LNCaP clone FGC (cell line): ENCODE results near the gene ZNF319.

Experiments
- DNase-seq: peaks from one replicate; pipeline ENCODE4 v3.0.0-alpha.2; 2011; ENCODE audit warnings: low read depth
- H3K4me3 ChIP-seq: 2 replicates; pipeline ENCODE4 v1.5.1; 2011; ENCODE audit warnings: mild to moderate bottlenecking, low read depth, low read length, control low read depth
- TF ChIP-seq, protein P1 (sequence below): IDR thresholded peaks from 2 replicates; pipeline ENCODE4 v1.5.1; 2012; ENCODE audit warnings: mild to moderate bottlenecking; ENCODE audit not compliant: control insufficient read depth, insufficient read depth; ENCODE audit errors: extremely low read depth

Gene ZNF319

DNA sequence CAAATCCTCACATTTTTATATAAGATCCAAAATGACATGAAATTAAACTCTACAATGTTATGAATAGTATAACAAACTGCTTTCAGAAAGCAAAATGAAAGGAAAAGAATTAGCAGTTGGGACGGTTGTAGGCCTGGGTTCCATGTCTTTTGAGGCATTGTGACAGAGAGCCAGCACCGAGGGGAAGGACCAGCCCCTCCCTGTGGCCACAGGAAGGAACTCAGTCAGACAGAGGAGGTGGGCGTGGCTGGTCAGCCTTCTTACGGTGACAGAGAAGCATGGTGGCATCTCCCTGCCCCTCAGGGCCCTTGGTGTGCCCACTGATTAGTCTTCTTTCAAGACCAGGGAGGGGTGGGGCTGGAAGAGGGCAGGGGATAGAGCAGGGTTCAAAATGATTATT lies 5.7 kb downstream of the ZNF319 start:
- no peak overlapping the region for H3K4me3 ChIP-seq
- no peak for DNase-seq
- TF ChIP-seq, protein P1, sequence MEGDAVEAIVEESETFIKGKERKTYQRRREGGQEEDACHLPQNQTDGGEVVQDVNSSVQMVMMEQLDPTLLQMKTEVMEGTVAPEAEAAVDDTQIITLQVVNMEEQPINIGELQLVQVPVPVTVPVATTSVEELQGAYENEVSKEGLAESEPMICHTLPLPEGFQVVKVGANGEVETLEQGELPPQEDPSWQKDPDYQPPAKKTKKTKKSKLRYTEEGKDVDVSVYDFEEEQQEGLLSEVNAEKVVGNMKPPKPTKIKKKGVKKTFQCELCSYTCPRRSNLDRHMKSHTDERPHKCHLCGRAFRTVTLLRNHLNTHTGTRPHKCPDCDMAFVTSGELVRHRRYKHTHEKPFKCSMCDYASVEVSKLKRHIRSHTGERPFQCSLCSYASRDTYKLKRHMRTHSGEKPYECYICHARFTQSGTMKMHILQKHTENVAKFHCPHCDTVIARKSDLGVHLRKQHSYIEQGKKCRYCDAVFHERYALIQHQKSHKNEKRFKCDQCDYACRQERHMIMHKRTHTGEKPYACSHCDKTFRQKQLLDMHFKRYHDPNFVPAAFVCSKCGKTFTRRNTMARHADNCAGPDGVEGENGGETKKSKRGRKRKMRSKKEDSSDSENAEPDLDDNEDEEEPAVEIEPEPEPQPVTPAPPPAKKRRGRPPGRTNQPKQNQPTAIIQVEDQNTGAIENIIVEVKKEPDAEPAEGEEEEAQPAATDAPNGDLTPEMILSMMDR = 0 out of 2 replicates have a peak, but pooled peaks have one; percentile 38

DNA sequence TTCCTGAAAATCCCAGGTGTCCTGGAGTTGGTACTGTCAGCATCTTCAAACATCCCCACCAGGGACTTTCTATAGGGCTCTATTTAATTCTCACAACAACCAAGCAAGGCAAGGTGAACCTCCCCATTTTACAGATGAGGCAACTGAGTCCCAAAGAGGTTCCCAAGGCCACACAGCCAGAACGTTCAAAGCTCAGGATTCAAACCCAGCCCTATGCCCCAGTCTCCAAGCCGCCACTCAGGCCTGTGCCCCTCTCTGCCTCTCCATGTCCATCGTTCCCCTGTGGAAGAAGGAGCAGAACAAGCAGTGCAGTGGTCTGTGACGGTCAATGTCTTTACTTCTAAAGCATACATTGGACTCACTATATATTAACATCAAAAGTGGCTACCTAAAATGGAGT lies 6.1 kb downstream of the ZNF319 start:
- DNase-seq = no peak
- H3K4me3 ChIP-seq = no peak overlapping the region
- TF ChIP-seq, protein P1 = no peak

DNA sequence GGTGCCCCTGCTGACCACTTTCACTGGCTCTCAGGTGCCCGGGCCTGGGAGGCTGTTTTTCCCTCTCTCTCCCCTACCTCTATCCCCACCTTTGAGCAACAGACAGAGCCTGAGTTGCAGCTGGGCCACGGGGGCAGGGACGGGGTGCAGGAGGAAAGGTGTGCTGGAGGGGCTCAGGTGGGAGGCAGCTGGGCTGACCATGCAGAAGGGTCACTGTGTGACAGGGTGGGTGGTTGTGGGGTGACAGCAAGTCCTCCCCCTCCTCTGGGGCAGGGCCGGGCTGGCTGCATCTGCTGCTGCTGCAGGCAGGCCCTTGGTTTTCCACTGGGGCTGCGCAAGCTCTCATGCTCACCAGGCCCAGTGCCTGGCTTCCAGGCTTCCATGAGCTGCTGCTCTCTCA lies 6.6 kb downstream of the ZNF319 start:
- TF ChIP-seq, protein P1 = no peak
- no peak overlapping the region for H3K4me3 ChIP-seq
- DNase-seq = no peak

DNA sequence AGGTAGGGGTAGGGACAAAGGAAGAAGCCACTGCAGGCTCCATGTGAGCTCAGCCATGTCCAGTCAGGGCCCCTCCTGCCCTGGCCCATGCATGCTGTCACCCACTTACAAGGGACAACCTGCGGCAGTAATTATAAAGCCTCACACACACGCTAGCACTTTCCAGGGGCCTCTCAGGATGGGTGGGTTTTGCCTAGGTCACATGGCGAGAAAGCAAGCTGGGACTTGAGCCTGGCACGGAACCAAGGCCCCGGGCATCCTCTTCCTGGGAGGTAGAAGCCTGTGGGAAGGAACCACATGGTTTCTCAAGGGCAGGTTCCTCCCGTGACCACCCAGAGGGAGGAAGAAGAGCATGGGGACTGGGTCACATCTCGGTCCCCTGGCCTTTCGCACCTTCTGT lies 7.0 kb downstream of the ZNF319 start:
- no peak overlapping the region for H3K4me3 ChIP-seq
- DNase-seq = no peak
- TF ChIP-seq, protein P1 = no peak

DNA sequence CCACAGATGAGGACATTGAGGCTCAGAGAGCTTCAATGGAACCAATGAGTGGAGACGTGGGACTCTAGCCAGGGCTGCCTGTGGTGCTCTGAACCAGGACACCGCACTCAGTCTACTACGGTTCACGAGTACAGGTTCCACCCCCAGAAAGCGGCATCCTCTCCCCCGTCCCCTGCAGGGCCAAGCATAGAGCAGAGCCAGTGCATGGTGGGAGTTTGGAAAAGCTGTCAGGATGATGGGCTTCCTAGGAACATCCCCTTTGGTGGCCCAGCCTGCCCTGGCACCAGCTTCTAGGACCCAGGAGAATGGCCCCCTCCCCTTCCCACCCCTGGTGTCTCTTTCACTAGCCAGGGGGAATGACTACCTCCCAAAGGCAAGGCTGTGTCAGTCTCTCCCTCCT lies 8.4 kb downstream of the ZNF319 start:
- no peak for DNase-seq
- no peak overlapping the region for H3K4me3 ChIP-seq
- TF ChIP-seq, protein P1 = no peak

DNA sequence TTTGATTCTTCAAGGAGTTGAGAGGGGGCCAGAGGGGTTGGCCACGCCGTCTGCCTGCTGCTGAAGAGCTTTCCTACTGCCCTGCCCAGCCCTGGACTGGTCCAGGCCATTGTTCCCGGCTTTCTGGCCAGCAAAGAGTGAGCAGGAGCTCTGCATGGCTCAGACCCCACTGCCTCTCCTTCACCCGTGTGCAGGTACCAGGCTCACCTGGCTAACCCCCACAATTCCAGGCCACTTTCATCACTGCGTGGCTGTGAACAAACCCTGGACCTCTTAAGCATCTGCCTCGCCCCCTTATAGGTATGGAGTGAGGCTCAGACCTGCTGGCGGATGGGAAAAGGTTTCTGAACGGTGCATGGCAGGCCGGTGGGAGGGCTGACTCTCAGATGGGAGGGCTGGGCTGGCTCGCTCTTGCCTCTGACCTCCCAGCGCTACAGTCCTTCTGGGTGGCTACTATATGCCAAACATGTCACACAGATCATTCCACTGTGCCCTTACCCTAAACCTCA lies 8.9 kb downstream of the ZNF319 start:
- no peak for DNase-seq
- TF ChIP-seq, protein P1 = no peak
- no peak overlapping the region for H3K4me3 ChIP-seq

DNA sequence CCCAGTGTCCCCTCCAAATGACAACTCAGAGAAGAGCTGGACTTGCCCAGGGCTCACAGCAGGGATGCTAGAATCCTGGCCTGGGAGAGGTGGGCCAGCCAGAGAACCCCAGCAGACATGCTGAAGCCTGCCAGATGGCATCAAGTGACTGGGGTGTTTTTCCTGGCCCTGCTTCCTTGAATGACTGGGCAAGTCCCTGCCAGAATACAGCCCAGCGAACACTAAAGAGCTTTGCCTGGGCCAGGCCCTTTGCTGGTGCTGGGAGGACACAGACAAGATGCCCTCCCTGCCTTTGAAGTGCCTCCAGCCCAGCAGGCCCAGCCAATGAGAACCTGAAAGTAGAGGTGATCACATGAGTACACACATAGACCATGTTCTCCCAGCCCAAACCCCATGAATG lies 11.5 kb downstream of the ZNF319 start:
- no peak overlapping the region for H3K4me3 ChIP-seq
- TF ChIP-seq, protein P1 = no peak
- DNase-seq = no peak
